Mammary epithelial cell (primary cell): ENCODE measurements around the gene PSMD2.

ENCODE experiments used
- EZH2 ChIP-seq: IDR thresholded peaks from 2 replicates; pipeline ENCODE4 v1.6.1; 2012; ENCODE audit warnings: low read length, inconsistent platforms, borderline replicate concordance
- TF ChIP-seq, protein P1 (sequence below), 2 donors: IDR thresholded peaks in 1 of 2; conservative IDR thresholded peaks in 1 of 2; 2 replicates each; pipeline ENCODE4 v1.5.1; 2011 to 2012; ENCODE audit warnings: inconsistent platforms in 2 of 2, low read length in 2 of 2, mild to moderate bottlenecking in 2 of 2, control low read depth in 1 of 2, low read depth in 1 of 2; ENCODE audit not compliant: insufficient read depth in 1 of 2; ENCODE audit errors: extremely low read depth in 1 of 2

DNA sequence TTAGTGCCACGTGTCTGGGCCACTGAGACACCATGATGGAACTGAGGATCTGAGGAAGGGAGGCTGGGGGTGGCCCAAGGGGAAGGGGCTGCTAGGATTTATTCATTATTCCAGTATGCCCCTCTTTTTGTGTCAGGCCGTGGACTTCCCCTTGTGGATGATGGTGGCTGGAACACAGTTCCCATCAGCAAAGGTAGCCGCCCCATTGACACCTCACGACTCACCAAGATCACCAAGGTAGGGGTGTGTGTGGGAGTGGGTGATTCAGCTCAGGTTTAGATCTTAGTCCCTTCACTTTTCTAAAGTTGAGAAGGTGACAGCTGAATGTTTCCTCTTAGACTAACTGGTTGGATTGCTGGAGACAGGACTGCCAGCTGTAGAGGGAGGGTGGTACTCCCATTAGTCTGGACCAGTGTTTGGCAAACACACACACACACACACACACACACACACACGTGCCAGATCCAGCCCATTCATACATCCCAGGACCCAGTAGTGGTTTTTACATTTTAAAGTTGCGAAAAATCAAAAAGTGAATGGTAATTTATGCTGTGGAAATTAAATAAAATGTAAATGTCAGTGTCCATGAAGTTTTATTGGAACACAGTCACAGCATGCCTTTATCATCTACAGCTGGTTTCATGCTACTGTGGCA lies 26.8 kb downstream of the PSMD2 start:
- TF ChIP-seq, protein P1, sequence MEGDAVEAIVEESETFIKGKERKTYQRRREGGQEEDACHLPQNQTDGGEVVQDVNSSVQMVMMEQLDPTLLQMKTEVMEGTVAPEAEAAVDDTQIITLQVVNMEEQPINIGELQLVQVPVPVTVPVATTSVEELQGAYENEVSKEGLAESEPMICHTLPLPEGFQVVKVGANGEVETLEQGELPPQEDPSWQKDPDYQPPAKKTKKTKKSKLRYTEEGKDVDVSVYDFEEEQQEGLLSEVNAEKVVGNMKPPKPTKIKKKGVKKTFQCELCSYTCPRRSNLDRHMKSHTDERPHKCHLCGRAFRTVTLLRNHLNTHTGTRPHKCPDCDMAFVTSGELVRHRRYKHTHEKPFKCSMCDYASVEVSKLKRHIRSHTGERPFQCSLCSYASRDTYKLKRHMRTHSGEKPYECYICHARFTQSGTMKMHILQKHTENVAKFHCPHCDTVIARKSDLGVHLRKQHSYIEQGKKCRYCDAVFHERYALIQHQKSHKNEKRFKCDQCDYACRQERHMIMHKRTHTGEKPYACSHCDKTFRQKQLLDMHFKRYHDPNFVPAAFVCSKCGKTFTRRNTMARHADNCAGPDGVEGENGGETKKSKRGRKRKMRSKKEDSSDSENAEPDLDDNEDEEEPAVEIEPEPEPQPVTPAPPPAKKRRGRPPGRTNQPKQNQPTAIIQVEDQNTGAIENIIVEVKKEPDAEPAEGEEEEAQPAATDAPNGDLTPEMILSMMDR (conservative IDR thresholded peaks at IDR 0.05 in 1 of 2, IDR thresholded peaks at IDR 0.05 in 1 of 2; ENCODE audit: extremely low read depth in 1 of 2, insufficient read depth in 1 of 2, low read depth in 1 of 2, low read length in 2 of 2) = no peak
- no peak for TF ChIP-seq EZH2
